ENCODE measurements around the gene ASIC5.
"Not testable (repeated sequence)": the region's sequence is repeated elsewhere in the genome, so short reads cannot be mapped to it uniquely, and the experiment has no call there.

The ASIC5 gene

GRCh38 chr4:155799116-155799793 lies 66.8 kb downstream of the ASIC5 start:
- DNase-seq: no peak

GRCh38 chr4:155797581-155797980 lies 68.5 kb downstream of the ASIC5 start:
- not testable (repeated sequence) for DNase-seq

DNA sequence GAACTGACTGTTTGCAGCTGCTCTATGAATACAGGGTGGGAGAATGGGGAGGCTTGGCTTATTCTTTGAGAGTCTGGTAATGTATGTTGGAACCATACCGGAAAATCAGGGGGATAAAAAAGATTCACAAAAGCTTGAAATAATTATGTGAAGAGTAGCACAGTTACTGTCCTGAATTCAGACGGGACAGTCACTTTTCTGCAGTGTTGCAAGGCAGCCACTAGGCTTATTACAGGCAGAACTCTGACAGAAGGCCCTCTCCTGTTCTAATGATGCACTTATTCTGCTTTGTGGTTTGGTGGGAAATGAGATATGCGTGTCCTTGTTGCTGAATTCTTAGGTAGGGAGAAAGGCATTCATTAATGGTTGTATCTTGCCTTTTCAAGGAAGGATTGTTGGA lies 70.1 kb downstream of the ASIC5 start:
- DNase-seq: no peak

DNA sequence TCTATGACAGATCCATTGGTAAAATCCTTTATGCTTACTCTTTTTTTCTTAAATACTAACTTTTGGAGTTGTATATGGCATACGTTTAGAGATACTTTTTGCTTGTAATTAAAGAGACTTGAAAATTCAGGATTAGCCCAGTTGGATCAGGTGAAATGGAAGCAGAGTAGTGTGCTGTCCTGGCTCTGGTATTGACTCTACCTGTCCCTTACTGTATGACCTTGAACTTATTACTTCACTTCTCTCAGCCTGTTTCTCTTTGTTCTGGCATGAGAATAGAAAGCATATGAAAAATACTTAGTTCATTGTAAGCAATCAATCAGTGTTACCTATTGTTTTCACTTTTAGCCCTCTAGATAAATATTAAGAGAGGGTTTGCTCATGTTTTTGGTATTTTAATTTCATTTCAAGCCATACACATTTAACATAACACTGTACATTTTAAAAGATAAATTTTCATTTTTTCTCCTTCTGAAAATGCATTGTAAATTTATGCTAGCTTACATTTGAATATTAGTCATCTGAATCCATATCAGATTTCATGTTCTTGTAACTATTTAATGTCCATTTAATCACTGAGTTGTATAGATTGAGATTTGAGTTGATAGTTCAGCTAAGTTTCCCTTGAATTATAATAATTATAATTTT lies 71.4 kb downstream of the ASIC5 start:
- DNase-seq: no peak

DNA sequence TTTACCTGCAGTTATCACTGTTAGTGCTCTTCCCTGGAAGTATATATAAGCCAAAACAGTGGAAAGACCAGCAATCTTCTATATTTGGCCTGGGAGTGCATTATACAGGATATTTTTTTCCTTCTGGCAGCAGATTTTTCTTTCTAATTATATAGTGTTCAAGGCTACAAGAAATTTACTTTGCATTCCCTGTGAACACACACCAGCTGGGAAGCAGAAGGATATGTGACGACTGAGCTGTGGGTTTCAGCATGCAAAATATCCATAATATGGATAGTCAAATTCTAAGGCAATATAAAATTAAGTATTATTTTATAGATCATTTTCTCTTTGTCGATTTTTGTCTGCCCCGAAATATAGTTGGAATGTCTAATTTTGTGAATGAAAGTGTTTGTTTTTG lies 76.1 kb downstream of the ASIC5 start:
- DNase-seq: no peak

DNA sequence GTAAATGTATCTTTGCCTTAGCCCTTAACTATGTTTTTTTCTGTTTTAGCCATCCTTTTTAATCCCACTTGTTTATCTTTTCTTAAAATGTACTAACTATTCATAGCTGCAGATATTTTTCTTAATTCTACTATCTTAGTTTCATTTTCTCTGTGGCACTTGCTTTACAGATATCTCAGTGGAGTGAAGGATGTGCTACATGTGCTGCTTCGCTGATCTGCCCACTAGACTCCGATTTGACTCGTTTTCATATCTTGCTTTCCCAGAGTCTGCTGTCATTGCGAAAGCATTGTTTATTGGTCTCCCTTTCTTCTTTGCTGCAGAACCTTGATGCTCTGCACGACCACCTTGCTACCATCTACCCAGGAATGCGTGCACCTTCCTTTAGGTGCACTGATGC lies 76.7 kb downstream of the ASIC5 start:
- DNase-seq: no peak

DNA sequence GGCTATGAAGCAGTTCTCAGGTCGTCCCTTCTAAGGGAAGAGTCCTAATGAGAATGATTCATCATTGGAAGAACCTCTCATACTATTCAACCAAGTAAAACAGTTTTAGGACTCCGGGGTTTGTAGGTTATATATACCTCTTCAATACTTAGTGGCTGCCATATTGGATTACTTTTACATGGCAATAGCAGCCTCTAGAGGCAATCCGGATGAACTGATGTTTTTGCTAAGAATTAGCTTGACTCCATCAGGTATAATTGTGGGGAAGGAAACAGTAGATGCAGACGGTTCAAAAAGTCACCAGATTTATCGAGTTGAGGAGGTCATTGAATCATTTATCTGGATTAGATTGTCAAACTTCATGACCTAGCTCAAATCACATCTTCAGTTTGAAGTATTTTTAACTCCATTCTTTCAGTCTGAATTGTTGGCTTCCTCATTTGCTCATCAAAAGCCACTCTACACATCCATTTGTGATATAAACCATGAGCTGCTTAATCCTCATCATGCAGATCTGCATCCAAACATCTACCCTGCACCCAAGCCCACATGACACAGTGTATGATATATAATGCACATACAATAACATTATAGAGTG lies 78.9 kb downstream of the ASIC5 start:
- DNase-seq: peak; percentile 54

GRCh38 chr4:155785828-155786227 lies 80.2 kb downstream of the ASIC5 start:
- DNase-seq: no peak

DNA sequence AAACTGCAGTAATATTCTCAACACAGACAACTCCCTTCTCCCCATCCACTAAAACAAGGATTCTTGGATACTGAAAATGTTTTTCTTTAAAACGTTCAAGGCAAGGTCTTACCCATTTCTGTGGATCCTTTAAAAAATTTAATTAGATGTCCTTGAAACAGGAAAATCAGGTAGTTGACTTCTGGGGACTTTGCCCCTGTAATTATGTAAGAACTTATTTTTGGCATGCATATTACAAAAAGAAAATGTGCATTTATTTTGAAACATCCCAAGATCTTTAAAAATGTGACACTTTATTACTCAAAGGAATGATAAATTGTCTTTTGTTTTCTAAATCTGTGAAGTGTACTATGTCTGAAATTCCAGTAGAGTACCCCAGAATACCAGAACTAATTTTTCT lies 81.4 kb downstream of the ASIC5 start:
- no peak for DNase-seq

DNA sequence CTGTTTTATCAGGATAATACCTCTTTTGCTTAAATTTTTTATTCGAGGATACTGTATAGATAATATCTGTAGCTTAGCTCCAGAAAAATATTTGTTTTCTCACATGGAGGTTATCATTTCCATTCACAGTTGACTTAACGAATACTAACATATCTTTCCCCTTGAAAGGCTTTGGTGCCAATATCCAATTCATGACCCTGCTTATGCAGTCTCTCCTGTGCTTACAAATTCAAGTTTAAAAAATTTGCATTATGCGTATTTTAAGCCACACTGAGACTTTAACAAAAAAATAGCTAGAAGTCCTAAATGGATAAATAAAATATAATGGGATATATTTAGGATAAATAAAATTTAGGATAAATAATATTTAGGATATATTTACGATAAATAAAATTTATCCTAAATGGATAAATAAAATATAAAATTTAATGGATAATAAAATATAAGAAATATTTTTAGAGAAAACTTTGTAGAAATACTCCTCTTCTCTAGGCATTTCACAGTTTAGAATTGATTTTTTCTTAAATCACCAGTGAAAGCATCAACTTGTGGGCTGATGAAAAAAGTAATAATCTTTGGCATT lies 84.7 kb downstream of the ASIC5 start:
- no peak for DNase-seq

GRCh38 chr4:155780775-155781174 lies 85.3 kb downstream of the ASIC5 start:
- DNase-seq: no peak
